Hematopoietic multipotent progenitor cell treated with erythropoietin and hydrocortisone succinate and interleukin-3 and kit ligand, for 8 days (in vitro differentiated cells): Measurements from ENCODE around the gene PAX7.
A peak's percentile ranks its signal among the peaks of the same experiment; 100 is the strongest.
"Not testable (repeated sequence)": the region's sequence is repeated elsewhere in the genome, so short reads cannot be mapped to it uniquely, and the experiment has no call there.

Source experiments
- DNase-seq: peaks from one replicate; pipeline ENCODE4 v3.0.0-alpha.2; 2015

The PAX7 gene

DNA sequence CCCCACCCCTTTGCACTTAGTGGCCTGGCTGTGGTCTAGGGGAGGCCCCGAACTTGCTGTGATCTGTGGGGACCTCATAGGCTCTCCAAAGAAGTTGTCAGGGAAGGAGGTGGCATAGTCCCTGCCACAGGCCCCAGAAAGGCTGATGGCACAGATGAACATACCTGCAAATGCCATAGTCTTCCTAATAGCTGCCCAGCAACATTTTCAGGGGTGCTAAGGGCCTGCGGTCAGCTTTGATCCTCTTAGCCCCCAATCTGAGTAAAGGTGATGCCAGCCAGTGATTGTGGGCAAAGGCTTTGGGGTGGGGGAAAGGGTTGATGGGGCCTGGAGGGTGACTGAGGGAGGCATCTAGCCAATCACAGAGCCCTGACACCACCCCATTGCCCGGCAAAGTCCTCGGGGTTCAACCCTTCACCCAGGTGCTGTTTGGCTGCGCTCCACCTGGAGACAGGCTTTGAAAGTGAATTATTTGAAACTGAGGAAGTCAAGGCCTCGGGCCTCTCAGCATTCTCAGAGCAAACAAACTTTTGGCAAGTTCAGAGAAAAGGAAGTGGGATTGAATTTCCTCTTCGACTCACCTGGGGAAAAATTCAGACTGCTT lies 35.8 kb downstream of the PAX7 start:
- DNase-seq, result no peak

DNA sequence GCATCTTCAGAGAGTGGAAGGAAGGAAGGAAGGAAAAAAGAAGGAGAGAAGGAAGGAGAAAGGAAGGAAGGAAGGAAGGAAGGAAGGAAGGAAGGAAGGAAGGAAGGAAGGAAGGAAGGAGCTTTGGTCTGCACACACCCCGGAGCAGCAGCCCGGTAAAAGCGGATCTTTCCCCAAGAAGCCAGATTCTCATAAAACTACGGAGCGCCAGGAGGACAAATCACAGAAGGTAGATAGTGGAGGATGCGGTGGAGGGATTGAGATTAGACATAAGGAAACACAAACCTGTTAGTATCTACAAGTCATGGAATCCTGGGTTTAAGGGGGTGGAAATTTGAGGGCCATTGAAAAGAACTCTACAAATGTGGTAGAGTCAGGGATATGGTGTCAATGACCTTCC lies 36.7 kb downstream of the PAX7 start:
- no peak for DNase-seq

DNA sequence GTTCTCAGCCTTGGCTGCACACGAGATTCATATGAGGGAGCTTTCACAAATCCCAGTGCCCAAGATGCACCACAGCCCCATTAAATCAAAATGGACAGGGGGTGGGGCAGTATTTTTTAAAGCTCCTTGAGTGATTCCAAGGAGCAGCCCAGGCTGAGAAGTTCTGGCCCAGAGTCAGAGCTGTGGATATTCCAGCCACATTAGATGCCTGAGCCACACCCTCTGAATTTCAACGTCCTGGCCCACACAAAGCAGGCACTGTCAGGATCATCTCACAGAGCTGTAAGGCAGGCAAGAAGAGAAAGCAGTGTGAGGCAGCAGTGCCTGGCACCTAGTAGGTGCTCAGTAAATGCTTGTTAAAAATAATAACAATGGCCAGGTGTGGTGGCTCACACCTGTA lies 37.4 kb downstream of the PAX7 start:
- no peak for DNase-seq

DNA sequence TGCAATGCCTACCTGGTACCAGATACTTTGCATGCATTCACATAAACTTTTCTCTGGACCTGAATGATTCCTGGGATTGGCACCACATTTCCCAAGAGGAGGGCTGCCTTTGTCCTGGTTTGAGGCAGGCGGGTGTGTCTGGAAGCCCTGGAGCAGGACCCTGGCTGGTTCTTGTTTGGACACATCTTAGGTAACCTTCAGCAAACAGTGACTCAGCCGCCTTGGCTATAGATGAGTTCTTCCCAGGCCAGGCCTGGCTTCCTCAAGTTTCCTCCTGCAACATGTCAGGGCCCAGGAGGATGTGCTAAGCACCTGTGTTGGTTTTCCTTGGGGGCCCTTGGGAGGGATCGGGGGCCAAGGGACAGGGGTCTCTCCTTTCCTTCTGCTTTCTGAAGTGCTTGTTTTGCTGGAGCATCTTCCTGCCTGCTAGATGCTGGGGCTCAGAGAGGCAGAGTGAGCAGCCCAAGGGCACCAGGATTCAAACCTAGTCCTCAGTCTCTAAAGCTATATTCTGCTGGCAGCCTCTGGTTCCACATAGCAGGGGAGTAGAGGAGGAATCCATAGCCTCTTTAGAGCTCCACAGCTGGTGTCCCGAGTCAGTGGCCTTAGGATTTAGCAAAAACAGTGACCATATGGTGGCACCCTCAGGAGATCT lies 38.2 kb downstream of the PAX7 start:
- DNase-seq, result no peak

DNA sequence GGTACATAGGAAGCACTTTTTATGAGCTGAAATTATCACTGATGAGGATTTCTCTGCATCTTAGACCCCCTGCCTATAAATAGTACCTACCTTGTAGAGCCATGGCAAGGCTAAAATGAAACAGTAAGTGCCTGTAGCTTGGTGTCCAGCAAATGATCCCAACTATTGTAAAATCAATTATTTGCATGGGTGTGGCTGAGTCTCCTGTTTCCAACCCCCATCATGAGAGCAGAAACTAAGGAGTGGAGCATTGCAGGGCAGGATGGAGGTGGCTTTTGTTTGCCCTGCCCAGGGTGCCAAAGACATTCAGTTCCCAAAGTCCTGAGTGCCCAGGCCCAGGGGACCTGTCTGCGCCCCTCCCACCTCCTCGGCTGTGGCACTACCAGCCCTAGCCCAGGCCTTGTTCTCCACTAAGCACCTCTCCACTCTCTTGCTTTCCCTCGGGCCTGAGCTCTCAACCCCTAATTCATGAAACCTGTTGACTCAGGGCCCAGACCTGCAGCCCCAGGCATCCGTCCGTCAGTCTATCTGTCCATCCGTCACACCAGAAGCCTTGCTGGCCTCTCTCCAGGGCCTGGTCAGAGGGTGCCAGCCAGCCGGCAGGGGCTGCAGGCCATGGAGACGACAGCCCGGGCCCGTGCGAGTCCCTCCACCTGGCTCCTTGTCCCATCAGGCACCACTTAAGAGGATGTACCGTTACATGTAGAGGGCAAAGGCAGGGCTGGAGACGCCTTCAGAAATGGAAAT lies 39.6 kb downstream of the PAX7 start:
- no peak for DNase-seq

DNA sequence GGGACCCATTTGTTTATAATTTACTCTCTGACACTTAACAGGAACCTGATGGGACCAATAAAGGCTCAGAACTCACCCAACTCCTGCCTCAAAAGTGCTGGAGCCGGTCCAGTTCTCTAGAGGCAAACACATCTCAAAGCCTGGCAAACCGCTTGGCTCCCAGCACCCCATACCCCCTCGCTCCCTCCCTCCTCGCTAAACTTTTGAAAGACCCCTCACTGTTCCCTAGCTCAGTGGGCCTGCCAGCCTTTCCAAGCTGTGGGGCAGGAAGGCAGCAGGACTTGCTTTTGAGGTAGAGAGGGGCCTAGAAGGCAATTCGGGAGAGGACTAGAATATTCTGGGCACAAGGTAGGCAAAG lies 40.2 kb downstream of the PAX7 start:
- no peak for DNase-seq

DNA sequence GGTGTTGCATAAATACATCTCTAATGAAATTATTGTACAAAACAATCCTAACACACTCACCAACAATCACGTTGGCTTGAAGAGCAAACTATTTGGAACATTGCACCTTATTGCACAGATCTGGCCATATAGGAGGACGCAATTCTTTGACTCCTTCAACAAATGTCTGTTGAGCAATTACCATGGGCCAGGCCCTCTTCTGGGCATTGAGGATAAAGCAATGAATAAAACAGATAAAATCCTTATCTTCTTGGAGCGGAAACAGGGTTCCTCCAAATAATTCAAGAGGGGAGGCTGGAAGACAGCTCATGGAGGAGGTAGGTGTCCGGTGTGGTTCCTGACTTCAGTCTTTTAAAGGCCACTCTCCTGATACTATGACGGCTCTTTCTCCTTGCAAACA lies 43.3 kb downstream of the PAX7 start:
- DNase-seq, result peak; percentile 25

DNA sequence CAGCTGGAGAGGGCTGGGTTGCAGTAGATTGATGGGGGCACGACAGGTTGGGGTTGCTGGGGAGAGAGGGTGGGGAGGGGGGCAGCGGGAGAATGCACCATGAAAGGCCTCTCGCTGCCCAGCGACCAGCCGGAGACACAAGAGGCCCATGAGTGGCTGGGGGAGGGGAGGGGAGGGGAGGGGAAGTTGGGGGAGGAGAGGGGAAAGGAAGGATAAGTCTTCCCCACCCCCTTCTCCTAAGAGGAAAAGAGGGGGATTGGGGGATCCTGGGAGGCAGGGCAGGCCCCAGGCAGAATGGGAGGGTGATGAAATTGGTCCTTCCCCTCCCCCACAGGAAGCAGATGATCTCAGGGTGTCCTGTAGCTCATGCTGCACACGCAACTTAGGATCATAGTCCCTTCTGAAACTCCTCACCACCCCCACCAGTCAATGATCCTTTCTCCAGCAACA lies 45.7 kb downstream of the PAX7 start:
- DNase-seq, result no peak

DNA sequence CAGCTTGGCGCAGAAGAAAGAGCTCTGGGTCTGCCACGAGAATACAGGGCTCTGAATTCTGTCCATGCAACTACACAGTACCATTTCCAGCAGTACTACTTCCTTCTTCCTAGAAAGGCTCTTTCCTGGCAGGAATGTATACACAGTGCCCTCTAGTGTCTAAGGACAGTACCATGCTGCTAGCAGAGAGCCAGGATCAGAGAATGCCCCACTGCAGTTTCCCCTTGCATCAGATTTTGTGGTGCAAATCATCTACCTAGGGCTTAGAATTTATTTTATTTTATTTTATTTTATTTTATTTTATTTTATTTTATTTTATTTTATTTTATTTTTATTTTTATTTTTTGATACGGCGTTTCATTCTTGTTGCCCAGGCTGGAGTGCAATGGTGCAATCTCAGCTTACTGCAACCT lies 50.8 kb downstream of the PAX7 start:
- DNase-seq, result peak; percentile 61

DNA sequence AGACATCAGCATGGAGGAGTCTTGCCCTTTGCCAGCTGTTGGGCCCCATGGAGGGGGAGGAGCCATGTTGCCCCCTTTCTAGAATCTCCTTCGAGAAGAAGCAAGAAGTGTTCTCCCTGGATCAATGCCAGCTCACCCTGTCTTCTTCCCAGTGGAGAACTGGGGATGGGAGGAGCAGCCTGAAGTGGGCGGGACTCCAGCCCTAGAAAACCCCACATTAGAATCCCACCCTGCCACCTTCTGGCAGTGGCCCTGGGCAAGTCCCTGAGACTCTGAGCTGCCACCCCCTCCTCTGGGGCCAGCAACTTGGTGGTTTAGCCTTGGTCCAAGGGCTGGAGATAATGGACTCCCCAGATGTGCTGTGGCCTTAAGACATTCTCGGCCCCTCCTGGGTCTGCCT lies 51.7 kb downstream of the PAX7 start:
- no peak for DNase-seq

DNA sequence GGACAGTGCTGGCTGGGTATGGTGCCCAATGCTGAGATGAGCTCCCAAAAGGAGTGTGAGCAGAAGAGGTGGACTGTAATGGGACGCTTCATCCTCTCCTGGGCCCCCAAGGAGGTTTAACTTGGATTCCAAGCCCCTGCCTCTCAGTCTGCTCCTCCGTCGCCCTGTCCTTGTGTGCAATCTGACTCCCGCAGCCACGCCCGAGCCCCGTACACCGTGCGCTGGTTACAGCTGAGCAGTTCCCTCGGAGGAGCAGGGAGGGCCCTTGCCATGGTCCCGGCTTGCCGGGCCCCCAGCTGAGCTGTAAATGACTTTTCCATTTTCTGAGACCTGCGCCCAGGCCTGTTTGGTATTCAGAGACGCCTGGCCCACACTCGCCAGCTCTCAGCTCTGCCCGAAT lies 53.7 kb downstream of the PAX7 start:
- no peak for DNase-seq

DNA sequence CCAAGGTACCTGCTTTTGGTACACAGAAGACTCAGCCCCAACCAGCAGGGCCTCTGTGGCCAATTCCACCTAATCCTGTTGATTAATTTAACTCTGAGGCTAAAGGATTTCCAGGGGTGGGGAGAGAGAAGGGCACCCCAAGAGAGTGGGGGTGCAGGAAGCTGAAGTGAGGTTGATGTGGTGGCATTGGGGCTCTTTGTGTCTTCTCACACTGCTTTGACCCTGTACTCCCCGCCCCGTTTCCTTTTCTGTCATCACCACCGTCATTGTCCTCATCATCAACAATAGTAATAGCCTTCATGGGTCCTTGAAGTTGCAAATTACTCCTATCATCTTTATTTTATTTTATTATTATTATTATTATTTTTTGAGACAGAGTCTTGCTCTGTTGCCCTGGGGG lies 55.9 kb downstream of the PAX7 start:
- DNase-seq, result no peak

DNA sequence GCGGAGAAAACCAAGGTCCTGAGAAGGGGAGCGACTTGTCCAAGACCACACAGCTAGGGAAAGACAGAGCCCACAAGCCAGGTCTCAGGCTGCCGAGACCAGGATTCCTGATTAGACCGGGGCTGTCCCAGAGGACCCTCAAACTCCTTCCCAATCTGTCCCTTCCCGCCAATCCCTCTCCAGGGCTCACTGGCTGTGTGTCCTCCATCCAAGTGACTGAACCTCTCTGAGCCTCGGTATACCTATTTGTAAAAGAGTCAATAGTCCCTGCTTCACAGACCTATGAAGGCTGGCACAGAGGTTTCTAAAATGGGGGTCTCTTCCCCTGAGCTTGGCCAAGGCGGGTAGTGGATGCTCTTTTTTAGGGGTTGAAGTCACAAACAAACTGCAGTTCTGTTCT lies 56.6 kb downstream of the PAX7 start:
- no peak for DNase-seq

DNA sequence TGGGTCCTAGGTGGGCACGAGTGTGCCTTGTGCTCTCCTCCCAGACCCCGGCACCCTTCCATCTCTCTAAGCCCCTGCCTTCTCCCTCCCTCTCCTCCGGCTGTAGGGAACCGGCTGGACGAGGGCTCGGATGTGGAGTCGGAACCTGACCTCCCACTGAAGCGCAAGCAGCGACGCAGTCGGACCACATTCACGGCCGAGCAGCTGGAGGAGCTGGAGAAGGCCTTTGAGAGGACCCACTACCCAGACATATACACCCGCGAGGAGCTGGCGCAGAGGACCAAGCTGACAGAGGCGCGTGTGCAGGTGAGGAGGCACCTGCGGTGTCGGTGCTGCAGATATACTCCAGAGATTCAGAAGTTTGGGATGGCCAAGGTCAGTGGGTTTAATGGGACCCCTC lies 61.0 kb downstream of the PAX7 start:
- no peak for DNase-seq

DNA sequence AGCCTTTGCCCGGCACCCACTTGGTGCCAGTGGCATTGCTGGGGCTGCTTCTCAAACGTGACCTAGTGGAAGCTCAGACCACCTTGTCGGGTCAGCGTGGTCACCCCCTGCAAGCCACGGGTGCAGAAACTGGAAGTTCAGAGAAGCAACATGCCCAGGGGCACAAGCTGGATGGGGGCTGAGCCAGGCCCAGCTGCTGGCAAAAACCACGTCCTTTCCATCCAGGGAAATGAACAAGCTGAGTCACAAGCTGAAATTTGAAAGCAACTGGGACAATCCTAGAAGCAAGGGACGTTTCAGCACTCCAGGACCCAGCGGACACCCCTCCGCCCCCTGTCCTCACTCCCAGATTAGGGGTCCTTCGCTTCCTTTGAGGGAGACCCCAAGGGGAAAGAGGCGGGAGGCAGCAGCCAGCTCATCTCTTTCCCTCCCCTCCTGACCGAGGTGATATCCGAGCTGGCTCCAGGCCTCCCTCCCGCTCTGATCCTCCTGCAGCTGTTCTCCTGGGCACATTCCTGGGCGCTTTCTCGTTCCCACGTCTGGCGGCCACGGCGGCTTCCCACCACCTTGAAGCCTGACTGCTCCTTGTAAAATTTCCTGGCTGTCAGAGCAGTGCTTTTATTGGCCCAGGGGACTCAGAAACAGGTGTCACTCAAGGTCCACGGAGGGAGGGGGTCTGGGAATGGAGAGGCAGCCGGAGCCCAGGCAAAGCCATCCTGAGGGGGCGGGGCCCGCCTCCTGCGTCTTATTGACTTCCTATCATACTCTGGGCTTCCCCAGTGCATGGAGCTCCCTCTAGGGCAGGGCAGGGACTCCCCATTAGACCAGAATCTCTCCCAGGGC lies 62.8 kb downstream of the PAX7 start:
- DNase-seq, result no peak

DNA sequence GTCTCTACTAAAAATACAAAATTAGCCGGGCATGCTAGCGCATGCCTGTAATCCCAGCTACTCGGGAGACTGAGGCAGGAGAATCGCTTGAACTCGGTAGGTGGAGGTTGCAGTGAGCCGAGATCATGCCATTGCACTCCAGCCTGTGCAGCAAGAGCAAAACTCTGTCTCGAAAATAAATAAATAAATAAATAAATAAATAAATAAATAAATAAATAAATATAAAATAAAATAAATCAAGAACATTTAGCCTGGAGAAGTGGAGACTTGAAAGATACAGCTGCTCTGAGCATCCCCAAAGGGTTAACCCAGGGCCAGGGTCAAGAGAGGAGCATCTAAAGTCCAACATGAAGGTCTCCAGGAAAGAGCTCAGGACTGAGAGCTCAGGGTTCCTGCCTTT lies 63.6 kb downstream of the PAX7 start:
- not testable (repeated sequence) for DNase-seq

DNA sequence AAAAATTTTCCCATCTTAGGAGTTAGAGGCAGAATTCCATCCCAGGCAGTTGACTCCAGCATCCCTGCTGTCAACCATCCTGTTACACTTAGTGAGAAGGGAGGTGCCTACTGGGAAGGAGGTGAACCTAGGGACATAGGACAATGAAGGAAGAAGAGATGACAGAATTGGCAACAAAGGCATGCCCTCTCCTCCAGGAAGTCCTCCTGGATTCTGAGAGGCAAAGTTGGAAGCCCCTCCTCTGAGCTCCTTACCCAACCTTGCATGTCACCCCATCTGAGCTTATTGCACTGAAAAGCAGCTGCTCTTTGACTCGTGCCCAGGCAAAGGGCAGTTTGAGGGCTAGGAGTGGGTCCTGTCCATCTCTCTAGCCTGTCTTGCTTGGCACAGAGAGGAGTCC lies 66.9 kb downstream of the PAX7 start:
- no peak for DNase-seq

DNA sequence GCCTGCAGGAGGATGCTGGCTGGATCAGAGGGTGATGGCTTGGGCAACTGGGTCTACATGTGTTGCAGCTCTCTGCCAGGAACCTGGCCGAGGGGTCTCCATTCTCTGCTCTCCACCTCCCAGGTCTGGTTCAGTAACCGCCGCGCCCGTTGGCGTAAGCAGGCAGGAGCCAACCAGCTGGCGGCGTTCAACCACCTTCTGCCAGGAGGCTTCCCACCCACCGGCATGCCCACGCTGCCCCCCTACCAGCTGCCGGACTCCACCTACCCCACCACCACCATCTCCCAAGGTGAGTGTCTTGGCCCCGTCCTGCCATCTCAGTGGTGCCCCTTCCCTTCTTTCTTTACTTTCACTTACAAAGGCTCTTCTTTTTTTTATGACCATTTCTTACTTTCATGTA lies 69.9 kb downstream of the PAX7 start:
- DNase-seq, result no peak

DNA sequence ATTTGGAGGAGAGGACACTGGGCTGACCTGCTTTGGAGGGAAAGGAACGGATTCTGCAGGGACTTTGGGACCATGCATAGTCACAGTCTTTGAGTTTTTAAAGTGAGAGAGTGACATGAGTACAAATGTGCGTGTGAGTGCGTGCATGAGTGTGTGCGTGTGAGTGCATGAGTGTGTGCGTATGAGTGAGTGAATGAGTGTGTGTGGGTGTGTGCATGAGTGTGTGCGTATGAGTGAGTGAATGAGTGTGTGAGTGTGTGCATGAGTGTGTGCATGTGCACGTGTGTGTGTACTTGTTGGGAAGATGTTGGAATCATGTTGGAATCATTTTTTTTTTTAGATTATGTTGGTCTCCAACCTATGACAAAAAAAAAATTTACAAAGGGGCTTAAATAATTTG lies 70.5 kb downstream of the PAX7 start:
- no peak for DNase-seq

DNA sequence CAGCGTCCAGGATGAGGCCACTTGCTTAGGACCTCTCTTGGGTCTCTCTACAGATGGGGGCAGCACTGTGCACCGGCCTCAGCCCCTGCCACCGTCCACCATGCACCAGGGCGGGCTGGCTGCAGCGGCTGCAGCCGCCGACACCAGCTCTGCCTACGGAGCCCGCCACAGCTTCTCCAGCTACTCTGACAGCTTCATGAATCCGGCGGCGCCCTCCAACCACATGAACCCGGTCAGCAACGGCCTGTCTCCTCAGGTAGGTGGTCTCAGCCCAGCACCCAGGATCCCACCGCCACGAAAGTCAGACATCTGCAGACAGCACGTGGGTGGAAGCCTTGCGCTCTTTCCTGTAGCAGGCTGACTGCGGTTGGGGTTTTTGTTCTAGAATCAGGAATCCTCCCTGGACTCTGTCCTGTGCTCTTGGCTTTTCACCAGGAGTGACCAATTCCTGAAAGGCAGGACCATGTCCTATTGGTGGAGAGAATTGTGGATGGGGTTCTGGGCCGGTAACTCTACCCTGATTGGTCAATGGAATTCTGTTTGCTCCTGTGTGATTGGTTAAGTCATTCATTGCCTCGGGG lies 72.5 kb downstream of the PAX7 start:
- DNase-seq, result no peak

DNA sequence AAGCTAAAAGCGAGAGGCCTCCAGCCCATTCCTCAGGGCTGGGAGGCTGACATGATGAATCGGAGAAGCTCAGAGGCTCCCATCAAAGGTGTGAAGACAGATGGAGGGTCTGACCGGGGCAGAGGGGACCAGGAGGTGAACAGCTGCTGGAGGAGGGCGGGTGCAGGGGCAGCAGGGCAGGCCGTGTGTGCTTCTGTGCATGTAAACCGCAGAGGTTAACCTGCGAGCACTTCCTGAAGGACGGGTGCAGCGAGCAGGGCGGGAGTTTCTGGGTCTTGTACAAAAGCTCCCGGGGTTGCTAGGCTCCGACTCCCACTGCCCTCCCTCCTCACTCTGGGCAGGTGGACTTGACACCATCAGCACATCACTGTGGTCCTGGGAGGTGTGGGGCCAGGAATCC lies 75.2 kb downstream of the PAX7 start:
- no peak for DNase-seq

DNA sequence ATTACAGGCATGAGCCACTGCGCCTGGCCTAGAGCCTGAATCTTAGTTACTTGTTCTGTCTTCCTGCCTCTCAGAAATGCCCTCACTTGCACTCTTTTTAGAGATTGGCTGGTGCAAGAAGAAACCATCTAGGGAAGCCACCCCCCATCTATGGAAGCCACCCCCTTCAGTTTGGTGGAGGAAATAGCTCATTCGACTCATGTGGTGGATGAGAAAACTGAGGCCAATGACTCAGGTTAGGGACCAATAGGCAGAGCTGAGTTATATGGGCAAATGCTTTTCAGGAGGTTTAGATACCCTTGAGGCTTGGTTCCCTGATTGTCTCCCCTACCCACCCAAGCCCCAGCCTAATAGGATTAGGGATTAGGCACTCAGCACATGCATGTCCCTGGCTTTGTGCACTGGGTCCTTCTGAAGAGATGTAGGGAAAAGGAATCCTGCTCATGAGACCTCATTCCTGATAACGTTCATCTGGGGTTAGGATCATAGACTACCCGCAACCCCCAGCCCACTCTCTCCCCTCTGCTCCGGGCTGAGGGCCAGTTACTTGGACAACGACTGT lies 77.1 kb downstream of the PAX7 start:
- DNase-seq, result no peak

DNA sequence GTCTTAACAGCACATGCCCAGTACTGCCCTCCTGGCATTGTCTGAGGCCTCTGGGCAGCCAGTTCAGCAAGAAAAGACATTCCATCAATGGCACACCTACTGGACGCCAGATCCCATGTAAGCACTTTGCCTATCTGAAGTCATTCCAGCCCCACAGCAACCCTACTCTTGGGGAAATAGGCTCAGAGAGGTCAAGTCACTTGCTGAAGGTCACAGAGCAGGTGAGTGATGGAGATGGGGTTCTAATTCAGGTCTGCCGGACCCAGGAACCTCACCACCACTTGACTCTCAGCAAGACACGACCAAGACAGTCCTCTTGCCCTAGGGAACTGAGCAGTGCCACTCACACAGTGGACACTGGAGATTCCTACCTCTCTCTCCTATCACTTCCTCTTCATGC lies 79.4 kb downstream of the PAX7 start:
- DNase-seq, result no peak
